Chondrocyte (in vitro differentiated cells): ENCODE results near the gene OR14A16. TPM values are rescaled to one million over a fixed set of nuclear protein-coding genes. Genes with fewer than 3 reads are reported as not detected.

Experiments used
- DNase-seq: peaks from one replicate; pipeline ENCODE4 v3.0.0; 2021; ENCODE audit warnings: mixed read lengths, low spot score
- H3K27ac Mint-ChIP-seq: one replicate; pipeline ENCODE4 v1.8.0; 2021; ENCODE audit warnings: mild to moderate bottlenecking, moderate library complexity, mixed read lengths; ENCODE audit not compliant: unreplicated experiment
- H3K27me3 Mint-ChIP-seq: 2 replicates; pipeline ENCODE4 v1.8.0; 2021; ENCODE audit warnings: low read depth, mixed read lengths
- H3K36me3 Mint-ChIP-seq: 2 replicates; pipeline ENCODE4 v1.8.0; 2021; ENCODE audit warnings: low read depth, mixed read lengths
- H3K4me1 Mint-ChIP-seq: 2 replicates; pipeline ENCODE4 v1.8.0; 2021; ENCODE audit warnings: low read depth, mild to moderate bottlenecking, mixed read lengths
- H3K4me3 Mint-ChIP-seq: one replicate; pipeline ENCODE4 v1.8.0; 2021; ENCODE audit warnings: mild to moderate bottlenecking, moderate library complexity, mixed read lengths; ENCODE audit not compliant: unreplicated experiment
- H3K9me3 Mint-ChIP-seq: 2 replicates; pipeline ENCODE4 v1.8.0; 2021; ENCODE audit warnings: low read depth, mixed read lengths
- long read RNA-seq: library from polyadenylated mRNA; stranded (forward); transcript quantifications from one replicate; pipeline ENCODE4 v2.0.0, GENCODE V29; 2021
- total RNA-seq: library from RNA; stranded (reverse); gene quantifications from 3 replicates; pipeline ENCODE4 v1.2.1, GENCODE V29; 2021
- TF ChIP-seq, protein P1 (sequence below): fragments of 200-600 bp; sonication (generic); IDR thresholded peaks from 2 replicates; pipeline ENCODE4 v1.5.0; 2021; ENCODE audit warnings: antibody characterized with exemption, mild to moderate bottlenecking, moderate library complexity

OR14A16 gene, protein sequence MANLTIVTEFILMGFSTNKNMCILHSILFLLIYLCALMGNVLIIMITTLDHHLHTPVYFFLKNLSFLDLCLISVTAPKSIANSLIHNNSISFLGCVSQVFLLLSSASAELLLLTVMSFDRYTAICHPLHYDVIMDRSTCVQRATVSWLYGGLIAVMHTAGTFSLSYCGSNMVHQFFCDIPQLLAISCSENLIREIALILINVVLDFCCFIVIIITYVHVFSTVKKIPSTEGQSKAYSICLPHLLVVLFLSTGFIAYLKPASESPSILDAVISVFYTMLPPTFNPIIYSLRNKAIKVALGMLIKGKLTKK
- total RNA-seq, result not detected in 3 replicates
- long read RNA-seq, result 0 reads

- Mint-ChIP-seq H3K4me1 (no peaks in the 10 kb centered on the region), H3K9me3 (peaks cover 19% of the 10 kb centered on the region), H3K27ac (no peak within 1 kb of the TSS), H3K4me3 (no peak within 1 kb of the TSS), H3K27me3 (no peaks in the 10 kb centered on the region), H3K36me3 (no peaks in the 10 kb centered on the region)
- TF ChIP-seq, protein P1, sequence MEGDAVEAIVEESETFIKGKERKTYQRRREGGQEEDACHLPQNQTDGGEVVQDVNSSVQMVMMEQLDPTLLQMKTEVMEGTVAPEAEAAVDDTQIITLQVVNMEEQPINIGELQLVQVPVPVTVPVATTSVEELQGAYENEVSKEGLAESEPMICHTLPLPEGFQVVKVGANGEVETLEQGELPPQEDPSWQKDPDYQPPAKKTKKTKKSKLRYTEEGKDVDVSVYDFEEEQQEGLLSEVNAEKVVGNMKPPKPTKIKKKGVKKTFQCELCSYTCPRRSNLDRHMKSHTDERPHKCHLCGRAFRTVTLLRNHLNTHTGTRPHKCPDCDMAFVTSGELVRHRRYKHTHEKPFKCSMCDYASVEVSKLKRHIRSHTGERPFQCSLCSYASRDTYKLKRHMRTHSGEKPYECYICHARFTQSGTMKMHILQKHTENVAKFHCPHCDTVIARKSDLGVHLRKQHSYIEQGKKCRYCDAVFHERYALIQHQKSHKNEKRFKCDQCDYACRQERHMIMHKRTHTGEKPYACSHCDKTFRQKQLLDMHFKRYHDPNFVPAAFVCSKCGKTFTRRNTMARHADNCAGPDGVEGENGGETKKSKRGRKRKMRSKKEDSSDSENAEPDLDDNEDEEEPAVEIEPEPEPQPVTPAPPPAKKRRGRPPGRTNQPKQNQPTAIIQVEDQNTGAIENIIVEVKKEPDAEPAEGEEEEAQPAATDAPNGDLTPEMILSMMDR, result no peak
- DNase-seq, result no peak
Observed at GRCh38 chr1:247824023-247824422, at the start of gene OR14A16. Gene OR14A16, minus strand, starts transcription at chr1:247824119. Its CDS starts 8,390 bp downstream, at chr1:247815729.

DNA sequence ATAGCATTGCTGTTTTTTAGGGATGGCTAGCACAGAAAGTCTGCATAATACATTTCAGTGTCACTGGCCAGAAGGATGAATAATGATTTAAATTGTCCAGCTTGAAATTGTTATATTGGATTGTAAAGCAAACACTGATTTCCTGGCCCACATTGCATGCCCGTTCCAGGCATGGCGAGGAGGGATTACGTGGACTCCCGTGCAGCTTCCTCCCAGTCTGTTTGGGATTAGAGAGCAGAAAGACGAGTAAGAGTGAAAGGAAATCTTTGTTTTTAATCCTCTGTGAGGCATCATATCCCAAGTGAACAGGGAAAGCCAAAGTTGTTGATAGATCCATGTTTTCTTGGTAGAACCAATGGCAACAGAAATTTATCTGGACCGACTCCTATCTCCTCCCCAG lies 41.5 kb upstream of the OR14A16 start:
- Mint-ChIP-seq H3K4me1 (no peaks in the 10 kb centered on the region), H3K27me3 (no peaks in the 10 kb centered on the region), H3K4me3 (no peak overlapping the region), H3K27ac (no peak overlapping the region), H3K9me3 (peaks cover 33% of the 10 kb centered on the region), H3K36me3 (no peaks in the 10 kb centered on the region)
- TF ChIP-seq, protein P1, result no peak
- no peak for DNase-seq

GRCh38 chr1:247864644-247865043 lies 40.7 kb upstream of the OR14A16 start:
- Mint-ChIP-seq H3K4me3 (no peak overlapping the region), H3K27me3 (no peaks in the 10 kb centered on the region), H3K4me1 (no peaks in the 10 kb centered on the region), H3K27ac (no peak overlapping the region), H3K9me3 (peaks cover 30% of the 10 kb centered on the region), H3K36me3 (no peaks in the 10 kb centered on the region)
- DNase-seq, result no peak
- TF ChIP-seq, protein P1, result no peak

- H3K36me3 Mint-ChIP-seq, result no peaks in the 10 kb centered on the region
- TF ChIP-seq, protein P1, result no peak
- H3K27me3 Mint-ChIP-seq, result no peaks in the 10 kb centered on the region
- no peak overlapping the region for H3K4me3 Mint-ChIP-seq
- H3K27ac Mint-ChIP-seq, result no peak overlapping the region
- DNase-seq, result no peak
- H3K4me1 Mint-ChIP-seq, result peaks cover 3% of the 10 kb centered on the region
- H3K9me3 Mint-ChIP-seq, result peaks cover 18% of the 10 kb centered on the region
Observed at GRCh38 chr1:247862756-247863155, 38.8 kb upstream of the OR14A16 start.

DNA sequence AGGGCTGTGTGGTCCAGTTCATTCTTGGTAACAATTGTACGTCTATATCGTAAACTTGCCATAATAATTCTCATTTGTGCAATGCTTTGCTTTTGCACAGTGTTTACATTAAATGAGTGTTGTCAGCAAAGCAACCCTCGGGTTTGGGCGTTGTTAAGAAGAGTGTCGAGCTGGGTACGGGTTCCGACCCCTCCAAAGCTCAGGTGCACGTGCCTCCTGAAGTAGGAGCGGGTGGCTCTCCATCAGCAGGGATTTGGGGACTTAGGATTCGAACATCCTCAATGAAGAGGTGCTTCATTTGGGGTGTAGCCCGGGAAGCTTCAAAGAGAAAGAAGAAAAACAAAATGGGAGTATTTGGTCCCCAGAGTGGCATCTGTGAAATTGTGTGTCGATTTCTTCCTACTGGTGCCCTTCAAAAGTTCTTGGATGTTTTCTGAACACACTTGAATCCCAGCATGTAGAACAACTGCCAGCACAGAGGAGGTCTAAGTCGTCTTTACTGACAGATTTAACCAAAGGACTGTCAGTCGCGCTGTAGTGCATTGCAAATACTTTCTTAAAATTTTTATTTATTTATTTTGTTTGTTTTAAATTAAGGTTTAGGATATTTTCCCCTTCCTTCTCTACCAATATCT lies 34.2 kb upstream of the OR14A16 start:
- peaks cover 4% of the 10 kb centered on the region for H3K4me1 Mint-ChIP-seq
- peaks cover 16% of the 10 kb centered on the region for H3K9me3 Mint-ChIP-seq
- no peak overlapping the region for H3K27ac Mint-ChIP-seq
- TF ChIP-seq, protein P1, result no peak
- H3K4me3 Mint-ChIP-seq, result no peak overlapping the region
- no peaks in the 10 kb centered on the region for H3K36me3 Mint-ChIP-seq
- H3K27me3 Mint-ChIP-seq, result no peaks in the 10 kb centered on the region
- DNase-seq, result no peak
